ENCODE measurements around the gene EHMT1.

EHMT1 gene

DNA sequence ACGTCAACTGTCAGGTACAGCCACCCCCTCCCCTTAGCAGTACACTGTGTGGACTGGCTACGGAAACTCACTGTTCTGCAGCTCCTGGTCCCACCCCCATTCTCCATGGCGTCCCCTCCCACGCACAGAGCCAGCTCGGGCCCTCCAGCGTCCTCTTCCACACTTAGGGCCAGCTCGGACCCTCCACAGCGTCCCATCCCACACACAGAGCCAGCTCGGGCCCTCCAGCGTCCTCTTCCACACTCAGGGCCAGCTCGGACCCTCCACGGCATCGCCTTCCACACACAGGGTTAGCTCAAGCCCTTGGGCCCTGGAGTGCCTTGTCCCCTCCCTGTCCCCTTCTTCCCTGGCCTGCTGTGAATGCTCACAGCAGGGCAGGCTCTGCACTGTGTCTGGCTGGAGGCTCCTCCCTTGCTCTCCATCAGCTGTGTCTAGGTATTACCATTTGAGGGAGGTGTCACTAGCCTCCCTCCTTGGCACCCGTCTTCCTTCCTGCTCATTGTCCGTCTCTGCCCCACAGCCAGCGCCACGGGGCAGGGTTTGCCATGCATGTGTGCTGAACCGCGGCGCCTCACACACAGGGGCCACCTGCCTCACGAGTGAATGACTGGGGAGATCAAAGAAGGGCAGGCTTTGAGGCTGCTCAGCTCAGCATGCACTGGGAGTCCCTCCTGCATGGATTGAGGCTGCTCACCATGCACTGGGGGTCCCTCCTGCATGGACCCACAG is 180.3 kb downstream of the EHMT1 start:
- no peak overlapping the region for H3K4me3 ChIP-seq (ENCODE audit: low read length, poor library complexity, severe bottlenecking)
- no peak overlapping the region for H2AFZ ChIP-seq (ENCODE audit: low read length)
- no peak overlapping the region for H3K9ac ChIP-seq (ENCODE audit: low read depth, low read length, poor library complexity, severe bottlenecking)
- no peaks in the 10 kb centered on the region for H3K9me3 ChIP-seq (ENCODE audit: insufficient read depth, low read depth, low read length)
- H3K79me2 ChIP-seq (ENCODE audit: insufficient read depth, low read length): no peaks in the 10 kb centered on the region
- H3K27me3 ChIP-seq (ENCODE audit: insufficient read depth, low read length, poor library complexity, severe bottlenecking): no peaks in the 10 kb centered on the region
- H3K4me2 ChIP-seq (ENCODE audit: low read depth, low read length, poor library complexity, severe bottlenecking): no peak overlapping the region
- no peaks in the 10 kb centered on the region for H3F3A ChIP-seq (ENCODE audit: low read depth)
- H4K20me1 ChIP-seq (ENCODE audit: insufficient read depth, low read length, poor library complexity, severe bottlenecking): no peaks in the 10 kb centered on the region
- H3K36me3 ChIP-seq (ENCODE audit: insufficient read depth, low read length): peaks cover 44% of the 10 kb centered on the region; the same call in 1 of the 2 replicates
- TF ChIP-seq, protein P1, sequence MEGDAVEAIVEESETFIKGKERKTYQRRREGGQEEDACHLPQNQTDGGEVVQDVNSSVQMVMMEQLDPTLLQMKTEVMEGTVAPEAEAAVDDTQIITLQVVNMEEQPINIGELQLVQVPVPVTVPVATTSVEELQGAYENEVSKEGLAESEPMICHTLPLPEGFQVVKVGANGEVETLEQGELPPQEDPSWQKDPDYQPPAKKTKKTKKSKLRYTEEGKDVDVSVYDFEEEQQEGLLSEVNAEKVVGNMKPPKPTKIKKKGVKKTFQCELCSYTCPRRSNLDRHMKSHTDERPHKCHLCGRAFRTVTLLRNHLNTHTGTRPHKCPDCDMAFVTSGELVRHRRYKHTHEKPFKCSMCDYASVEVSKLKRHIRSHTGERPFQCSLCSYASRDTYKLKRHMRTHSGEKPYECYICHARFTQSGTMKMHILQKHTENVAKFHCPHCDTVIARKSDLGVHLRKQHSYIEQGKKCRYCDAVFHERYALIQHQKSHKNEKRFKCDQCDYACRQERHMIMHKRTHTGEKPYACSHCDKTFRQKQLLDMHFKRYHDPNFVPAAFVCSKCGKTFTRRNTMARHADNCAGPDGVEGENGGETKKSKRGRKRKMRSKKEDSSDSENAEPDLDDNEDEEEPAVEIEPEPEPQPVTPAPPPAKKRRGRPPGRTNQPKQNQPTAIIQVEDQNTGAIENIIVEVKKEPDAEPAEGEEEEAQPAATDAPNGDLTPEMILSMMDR (conservative IDR thresholded peaks at IDR 0.05; ENCODE audit: low read length): no peak
- TF ChIP-seq EZH2phosphoT487 (IDR thresholded peaks at IDR 0.05; ENCODE audit: borderline replicate concordance): no peak
- no peaks in the 10 kb centered on the region for H3K4me1 ChIP-seq (ENCODE audit: insufficient read depth, low read length, poor library complexity, severe bottlenecking)
- no peaks in the 10 kb centered on the region for H3K9me2 ChIP-seq (replicated peaks; ENCODE audit: low read depth, low read length)

GRCh38 chr9:137799630-137799983 is 180.8 kb downstream of the EHMT1 start:
- Histone ChIP-seq H3K4me3 (ENCODE audit: low read length, poor library complexity, severe bottlenecking) (no peak overlapping the region), H3K36me3 (ENCODE audit: insufficient read depth, low read length) (peaks cover 39% of the 10 kb centered on the region; the same call in 1 of the 2 replicates)

GRCh38 chr9:137800196-137801022 is 181.6 kb downstream of the EHMT1 start:
- H3K27me3 ChIP-seq (ENCODE audit: insufficient read depth, low read length, poor library complexity, severe bottlenecking): no peaks in the 10 kb centered on the region
- TF ChIP-seq EZH2phosphoT487 (IDR thresholded peaks at IDR 0.05; ENCODE audit: borderline replicate concordance): no peak
- TF ChIP-seq, protein P1 (conservative IDR thresholded peaks at IDR 0.05; ENCODE audit: low read length): no peak
- no peaks in the 10 kb centered on the region for H3K9me2 ChIP-seq (replicated peaks; ENCODE audit: low read depth, low read length)
- H3K9ac ChIP-seq (ENCODE audit: low read depth, low read length, poor library complexity, severe bottlenecking): no peak overlapping the region
- H3K4me1 ChIP-seq (ENCODE audit: insufficient read depth, low read length, poor library complexity, severe bottlenecking): no peaks in the 10 kb centered on the region
- H3K4me2 ChIP-seq (ENCODE audit: low read depth, low read length, poor library complexity, severe bottlenecking): no peak overlapping the region
- H3K9me3 ChIP-seq (ENCODE audit: insufficient read depth, low read depth, low read length): no peaks in the 10 kb centered on the region
- H2AFZ ChIP-seq (ENCODE audit: low read length): no peak overlapping the region
- no peaks in the 10 kb centered on the region for H3K79me2 ChIP-seq (ENCODE audit: insufficient read depth, low read length)
- peaks cover 31% of the 10 kb centered on the region; the same call in 1 of the 2 replicates for H3K36me3 ChIP-seq (ENCODE audit: insufficient read depth, low read length)
- H3K4me3 ChIP-seq (ENCODE audit: low read length, poor library complexity, severe bottlenecking): no peak overlapping the region
- H4K20me1 ChIP-seq (ENCODE audit: insufficient read depth, low read length, poor library complexity, severe bottlenecking): no peaks in the 10 kb centered on the region
- H3F3A ChIP-seq (ENCODE audit: low read depth): no peaks in the 10 kb centered on the region

More at GRCh38 chr9:137799630-137799983, 180.8 kb downstream of the EHMT1 start:
- no peaks in the 10 kb centered on the region for H3K79me2 ChIP-seq (ENCODE audit: insufficient read depth, low read length)
- no peaks in the 10 kb centered on the region for H4K20me1 ChIP-seq (ENCODE audit: insufficient read depth, low read length, poor library complexity, severe bottlenecking)
- no peak overlapping the region for H3K9ac ChIP-seq (ENCODE audit: low read depth, low read length, poor library complexity, severe bottlenecking)
- H3K4me2 ChIP-seq (ENCODE audit: low read depth, low read length, poor library complexity, severe bottlenecking): no peak overlapping the region
- H3K9me3 ChIP-seq (ENCODE audit: insufficient read depth, low read depth, low read length): no peaks in the 10 kb centered on the region
- no peak overlapping the region for H2AFZ ChIP-seq (ENCODE audit: low read length)
- H3K27me3 ChIP-seq (ENCODE audit: insufficient read depth, low read length, poor library complexity, severe bottlenecking): no peaks in the 10 kb centered on the region
- no peaks in the 10 kb centered on the region for H3K4me1 ChIP-seq (ENCODE audit: insufficient read depth, low read length, poor library complexity, severe bottlenecking)
- TF ChIP-seq EZH2phosphoT487 (IDR thresholded peaks at IDR 0.05; ENCODE audit: borderline replicate concordance): no peak
- TF ChIP-seq, protein P1 (conservative IDR thresholded peaks at IDR 0.05; ENCODE audit: low read length): no peak
- H3F3A ChIP-seq (ENCODE audit: low read depth): no peaks in the 10 kb centered on the region
- no peaks in the 10 kb centered on the region for H3K9me2 ChIP-seq (replicated peaks; ENCODE audit: low read depth, low read length)

Data from Loucy (cell line).